Hypothalamus (tissue), 51 donors: ENCODE results near the gene PTPRN2.
"Not testable (repeated sequence)": the region's sequence is repeated elsewhere in the genome, so short reads cannot be mapped to it uniquely, and the experiment has no call there.

Experiments
- DNase-seq, 51 donors: peaks; one replicate each; lab custom pipeline; 2025; lab: John Stamatoyannopoulos, UW

PTPRN2 gene

DNA sequence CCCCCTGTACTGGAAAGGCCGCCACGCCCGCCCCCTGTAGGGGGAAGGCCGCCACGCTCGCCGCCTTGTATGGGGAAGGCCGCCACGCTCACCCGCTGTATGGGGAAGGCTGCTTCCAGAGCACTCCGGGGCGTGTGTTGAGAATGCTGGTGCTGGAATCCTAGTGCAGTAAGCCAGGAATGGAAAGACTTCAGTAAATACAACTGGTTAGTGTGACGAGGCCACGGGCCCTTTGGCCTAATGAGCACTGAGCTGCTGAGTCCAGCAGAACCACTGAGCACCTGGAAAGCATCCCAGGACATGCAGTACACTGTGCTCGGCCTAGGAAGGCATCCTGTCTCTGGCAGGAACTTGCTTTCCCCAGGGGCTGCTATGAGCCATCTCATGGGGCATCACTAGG is 398.9 kb downstream of the PTPRN2 start:
- DNase-seq = no peak

DNA sequence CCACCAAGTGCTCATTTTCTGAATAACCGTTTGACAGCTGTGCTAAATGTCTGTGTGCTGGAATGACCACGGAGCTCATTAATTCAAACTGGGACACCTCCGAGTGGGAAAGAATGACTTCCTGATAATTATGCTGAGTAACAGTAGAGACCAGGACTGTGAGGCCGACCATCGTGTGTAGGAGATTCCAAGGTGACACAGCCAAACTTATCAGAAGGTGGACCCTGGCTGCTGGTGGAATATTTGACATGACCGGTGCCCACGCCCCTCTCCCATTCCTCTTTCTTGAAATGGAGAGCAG is 400.0 kb downstream of the PTPRN2 start:
- DNase-seq = no peak

DNA sequence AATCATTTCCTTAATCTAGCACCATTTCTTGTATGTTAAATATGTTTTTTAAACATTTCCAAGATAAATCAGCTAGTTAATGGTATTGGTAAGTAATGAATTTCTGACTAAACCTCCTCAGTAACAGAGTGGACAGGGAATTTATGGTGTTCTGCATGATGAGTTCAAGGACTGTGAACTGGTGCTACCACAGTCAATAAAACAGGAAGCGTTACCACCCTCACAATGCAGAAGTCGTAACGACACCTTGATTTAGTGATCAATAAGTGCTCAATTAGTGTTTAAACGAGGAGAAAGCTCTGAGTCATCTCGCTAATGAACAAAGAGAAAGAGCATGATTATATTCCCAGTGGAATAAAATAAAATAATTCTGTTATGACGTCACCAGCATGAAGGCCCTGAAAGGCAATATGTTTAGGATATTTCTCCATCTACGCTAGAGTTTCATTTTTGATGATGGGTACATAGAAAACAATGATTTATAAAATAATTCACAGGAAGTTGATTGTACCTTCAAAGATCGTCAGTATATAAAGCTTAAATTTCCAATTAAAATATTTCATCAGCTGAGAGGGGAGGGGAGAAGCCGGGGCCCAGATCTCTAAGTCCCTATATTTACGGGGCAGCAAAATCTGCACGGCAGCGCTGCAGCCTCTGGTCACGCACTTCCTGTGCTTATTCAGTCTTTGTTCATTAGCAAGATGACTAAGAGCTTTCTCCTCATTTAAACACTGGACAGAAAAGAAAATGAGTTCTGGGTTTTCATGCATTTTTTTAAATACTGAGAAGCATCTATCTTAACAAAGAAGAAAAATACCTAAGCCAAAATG is 400.5 kb downstream of the PTPRN2 start:
- DNase-seq = peak in 1 of 51 donors; percentile 21

DNA sequence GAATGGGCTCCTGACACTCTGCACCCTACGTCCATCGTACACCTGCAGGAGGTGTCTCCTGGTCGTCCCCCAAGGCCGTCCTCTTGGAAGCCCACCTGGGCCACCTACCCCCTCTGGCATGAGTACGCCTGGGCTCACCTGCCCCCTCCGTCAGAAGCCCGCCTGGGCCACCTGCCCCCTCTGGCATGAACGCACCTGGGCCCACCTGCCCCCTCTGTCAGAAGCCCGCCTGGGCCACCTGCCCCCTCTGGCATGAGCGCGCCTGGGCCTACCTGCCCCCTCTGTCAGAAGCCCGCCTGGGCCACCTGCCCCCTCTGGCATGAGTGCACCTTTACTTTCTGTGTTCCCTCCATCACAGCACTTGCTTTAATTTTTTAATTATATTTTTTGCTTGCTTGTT is 401.2 kb downstream of the PTPRN2 start:
- no peak for DNase-seq

DNA sequence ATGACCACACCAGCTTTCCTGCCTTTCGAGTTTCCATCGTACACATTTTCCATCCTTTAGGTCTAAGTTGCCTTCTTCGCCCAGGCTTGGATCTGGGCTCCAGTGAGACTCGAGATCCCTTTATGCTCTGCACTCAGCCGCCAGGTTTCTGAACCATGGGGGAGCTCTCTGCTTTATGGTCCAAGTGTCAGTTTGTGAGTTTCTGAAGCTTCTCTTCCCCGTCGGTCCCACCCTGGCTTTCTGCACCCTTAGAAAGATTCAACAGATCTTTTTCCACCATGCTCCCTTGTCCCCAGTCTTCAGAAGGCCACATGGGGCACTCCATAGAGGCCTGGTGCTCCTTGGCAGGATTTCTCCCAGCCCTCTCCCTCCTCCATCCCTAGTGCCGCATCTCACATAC is 402.0 kb downstream of the PTPRN2 start:
- DNase-seq = no peak

DNA sequence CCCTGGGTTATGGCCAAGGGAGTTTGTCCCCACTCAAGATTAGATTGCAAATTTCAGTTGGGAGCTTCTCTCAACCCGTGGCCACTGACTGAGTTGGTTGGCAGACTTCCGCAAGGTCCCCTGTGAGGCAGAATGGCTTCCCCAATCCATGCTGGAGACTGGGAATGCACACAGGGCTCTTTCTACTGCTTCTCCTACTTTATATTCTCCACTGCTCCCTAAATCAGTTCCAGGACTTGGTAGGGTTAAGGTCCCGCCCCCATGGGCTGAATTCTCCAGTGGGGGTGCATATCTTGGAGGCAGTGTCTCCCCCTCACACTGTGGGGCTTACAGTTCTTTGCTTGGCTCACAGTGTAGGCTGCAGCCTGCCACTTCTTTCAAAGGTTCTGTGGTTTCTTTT is 404.2 kb downstream of the PTPRN2 start:
- no peak for DNase-seq

DNA sequence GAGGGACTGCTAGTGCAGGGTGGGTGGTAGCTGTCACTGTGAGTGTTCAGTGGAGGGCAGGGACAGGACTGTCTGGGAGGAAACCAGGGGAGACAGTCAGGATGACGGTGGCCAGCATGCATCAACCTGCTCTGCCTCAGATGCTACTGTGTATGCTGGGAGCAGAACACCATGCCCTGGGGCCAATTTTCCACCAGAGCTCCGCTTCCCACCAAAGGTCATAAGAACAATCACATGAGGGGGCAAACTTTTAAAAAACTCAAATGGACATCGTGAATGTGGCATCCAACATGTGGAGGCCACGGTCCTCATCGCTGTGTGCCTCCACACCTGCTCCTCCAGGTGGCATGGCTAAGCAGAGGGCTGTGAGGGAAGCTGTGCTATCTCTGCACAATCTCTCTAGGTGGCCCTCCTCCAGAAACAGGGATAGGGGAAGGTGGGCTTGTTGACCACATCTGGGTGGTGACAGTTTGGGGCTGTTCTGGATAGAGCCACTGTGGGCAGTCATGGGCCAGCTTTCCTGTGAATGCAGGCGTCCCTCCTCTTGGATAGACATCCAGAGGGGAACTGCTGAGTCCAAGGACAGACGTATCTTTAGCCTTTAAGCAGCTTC is 411.0 kb downstream of the PTPRN2 start:
- no peak for DNase-seq

DNA sequence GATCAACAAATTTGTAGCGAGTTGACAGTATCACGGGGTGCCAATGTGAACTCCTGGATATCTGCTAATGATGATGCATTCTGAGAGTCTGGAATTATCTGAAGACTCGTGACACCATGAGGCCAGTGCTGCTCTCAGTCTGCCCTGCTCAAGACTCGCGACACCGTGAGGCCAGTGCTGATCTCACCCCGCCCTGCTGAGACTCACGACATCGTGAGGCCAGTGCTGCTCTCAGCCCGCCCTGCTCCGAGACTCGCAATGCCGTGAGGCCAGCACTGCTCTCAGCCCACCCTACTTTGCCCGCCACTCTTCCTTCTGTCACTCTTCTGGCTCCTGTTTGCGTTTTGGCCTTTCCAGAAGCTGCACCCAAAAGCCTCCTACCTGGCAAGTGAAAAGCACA is 411.8 kb downstream of the PTPRN2 start:
- no peak for DNase-seq

DNA sequence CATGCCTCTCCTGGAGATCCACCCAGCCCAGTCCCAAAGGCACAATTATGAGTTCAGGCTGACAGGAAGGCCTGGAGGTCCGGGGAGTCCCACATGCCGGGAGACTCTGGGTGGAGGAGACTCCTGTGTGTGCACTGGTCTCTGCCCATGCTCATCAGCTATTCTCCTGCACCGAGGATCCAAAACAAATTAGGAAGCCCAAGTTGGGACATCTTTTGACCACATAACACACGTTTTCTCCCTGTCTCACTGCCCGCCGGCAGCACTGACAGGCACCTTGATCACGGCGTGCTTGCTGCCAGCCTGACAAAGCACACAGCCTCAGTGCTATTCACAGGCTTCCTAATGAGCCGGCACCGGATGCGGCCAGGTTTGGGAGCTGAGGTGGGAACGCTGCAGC is 412.7 kb downstream of the PTPRN2 start:
- DNase-seq = no peak

DNA sequence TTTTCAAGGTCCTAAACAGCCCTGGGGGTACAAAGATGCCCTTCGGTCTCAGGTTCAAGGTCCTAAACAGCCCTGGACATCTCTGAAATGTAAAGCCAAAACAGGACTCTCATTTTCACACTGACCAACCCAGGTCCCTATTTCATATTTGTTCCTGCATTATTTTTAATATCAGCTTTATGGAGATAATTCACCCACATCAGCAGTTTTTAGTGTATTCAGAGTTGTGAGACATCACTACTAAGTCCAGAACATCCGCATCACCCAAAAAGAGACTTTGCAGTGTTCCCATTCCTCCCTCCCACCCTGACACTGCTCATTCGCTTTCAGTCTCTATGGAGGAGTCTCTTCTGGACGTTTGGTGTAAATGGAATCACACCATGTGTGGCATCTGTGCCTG is 420.2 kb downstream of the PTPRN2 start:
- DNase-seq = no peak

DNA sequence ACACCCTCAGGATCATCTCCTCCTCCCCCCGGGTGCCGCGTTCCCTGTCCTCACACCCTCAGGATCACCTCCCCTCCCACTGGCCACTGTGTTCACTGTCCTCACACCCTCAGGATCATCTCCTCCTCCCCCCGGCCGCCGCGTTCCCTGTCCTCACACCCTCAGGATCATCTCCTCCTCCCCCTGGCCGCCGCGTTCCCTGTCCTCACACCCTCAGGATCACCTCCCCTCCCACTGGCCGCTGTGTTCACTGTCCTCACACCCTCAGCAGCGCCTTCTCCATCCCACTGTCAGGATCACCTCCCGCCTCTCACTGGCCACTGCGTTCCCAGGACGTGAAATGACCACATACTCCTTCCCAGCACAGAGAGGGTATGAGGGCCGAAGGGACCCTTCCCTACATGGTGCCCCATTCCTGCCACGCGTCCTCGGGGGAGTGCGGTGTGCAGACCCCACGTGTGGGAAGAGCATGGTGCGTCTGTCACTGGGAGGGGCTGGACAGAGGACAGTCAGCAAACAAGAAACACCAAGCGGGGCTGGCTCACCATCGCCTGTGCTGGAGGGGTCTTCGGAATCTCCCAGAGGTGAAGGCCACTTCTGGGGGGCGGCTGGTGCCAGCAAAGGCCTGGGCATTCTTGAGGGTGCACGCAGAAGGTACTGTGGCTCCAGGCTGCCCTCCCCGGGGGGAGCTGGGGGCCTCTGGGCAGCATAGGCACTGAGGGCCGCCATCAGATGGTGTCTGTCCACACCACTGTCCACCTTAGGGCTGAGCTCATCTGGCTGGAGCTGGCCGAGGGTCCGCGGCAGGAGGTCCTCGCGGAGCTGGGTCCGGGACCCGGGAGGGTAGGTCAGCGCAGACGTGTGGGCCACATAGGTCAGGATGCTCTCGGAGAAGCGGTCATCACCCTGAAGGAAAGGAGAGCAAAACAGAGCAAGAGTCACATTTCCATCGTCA is 421.0 kb downstream of the PTPRN2 start:
- DNase-seq = peak in 2 of 51 donors; percentile 5 to 15

DNA sequence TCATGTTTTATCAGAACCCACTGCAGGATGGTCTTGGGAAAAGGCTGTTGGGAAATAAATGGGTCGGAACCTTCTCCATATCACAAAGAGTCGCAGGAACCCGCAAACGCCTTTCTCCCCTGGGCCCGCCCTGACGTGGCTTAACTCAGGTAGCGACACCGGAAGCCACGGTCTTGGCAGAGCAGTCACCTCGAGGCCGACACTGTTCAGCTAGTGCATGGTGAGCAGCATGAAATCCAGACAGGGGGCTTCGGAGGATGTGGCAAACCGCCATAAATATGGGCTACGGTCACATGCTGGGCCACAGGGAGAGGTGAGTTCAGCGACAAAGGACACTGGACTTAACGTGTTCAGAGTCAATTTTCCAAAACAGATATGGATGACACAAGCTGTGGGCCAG is 421.9 kb downstream of the PTPRN2 start:
- no peak for DNase-seq

DNA sequence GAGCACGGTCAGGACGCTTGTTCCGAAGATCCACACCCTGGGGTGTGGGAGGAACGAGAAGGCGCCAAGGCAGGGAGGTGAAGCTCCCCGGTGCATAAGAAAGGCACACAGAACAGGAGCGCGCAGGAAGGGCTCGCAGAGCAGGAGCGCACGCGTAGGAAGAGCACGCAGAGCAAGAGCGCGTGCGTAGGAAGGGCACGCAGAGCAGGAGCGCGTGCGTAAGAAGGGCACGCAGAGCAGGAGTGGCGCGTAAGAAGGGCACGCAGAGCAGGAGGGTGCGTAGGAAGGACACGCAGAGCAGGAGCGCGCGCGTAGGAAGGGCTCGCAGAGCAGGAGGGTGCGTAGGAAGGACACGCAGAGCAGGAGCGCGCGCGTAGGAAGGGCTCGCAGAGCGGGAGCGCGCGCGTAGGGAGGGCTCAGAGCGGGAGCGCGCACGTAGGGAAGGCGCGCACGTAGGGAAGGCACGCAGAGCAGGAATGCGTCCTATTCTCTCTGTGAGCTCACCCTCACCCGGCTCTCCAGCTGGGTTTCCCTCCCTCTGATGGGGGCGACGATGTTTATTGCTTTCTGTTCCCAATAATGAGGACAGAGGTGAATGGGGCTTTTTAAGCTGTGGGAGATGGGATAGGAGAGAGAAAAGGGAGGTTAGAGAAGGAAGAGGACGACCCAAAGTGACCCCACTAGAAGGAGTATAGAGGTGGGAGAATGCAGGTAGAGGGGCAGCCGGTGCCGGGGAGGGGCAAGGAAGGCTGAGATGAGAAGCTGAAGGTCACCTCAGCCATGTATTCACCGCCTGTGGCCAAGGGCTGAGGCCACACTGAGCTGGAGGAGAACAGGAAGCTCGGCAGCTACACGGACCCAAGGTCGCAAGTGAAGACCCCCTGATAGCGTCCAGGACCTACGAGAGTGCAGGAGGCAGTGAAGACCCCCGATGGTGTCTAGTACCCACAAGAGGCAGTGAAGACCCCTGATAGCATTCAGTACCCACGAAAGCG is 423.2 kb downstream of the PTPRN2 start:
- no peak for DNase-seq

DNA sequence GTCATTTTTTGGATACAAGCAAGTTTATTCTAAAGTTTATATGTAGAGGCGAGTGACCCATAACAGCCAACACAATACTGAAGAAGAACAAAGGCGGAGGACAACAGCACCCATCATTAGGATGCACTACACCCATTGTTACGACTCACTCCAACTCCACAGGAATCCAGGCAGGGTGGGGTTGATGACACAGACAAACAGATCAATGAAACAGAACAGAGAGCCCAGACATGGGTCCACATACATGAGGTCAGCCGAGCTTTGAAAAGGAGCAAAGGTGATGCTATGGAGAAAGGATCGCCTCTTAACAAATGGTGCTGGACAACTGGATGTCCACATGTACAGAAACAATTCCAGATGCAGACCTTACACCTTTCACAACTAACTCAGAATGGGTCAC is 426.4 kb downstream of the PTPRN2 start:
- no peak for DNase-seq

DNA sequence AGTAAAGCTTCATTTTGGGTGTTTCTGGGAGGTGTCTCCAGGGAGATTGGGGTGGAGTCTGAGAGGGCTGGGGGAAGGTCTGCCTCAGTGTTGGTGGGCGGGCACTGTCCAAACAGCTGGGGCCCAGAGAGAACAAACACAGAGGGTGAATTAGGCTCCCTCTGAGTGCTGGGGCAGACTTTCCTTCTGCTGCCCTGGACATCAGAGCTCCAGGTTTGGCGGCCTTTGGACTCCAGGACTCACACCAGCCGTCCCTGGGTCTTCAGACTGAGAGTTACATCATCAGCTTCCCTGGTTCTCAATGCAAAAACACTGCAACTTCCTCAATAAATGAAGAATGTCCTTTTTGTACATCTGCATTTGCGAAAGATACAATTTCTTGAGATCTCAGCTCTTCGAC is 427.4 kb downstream of the PTPRN2 start:
- no peak for DNase-seq

DNA sequence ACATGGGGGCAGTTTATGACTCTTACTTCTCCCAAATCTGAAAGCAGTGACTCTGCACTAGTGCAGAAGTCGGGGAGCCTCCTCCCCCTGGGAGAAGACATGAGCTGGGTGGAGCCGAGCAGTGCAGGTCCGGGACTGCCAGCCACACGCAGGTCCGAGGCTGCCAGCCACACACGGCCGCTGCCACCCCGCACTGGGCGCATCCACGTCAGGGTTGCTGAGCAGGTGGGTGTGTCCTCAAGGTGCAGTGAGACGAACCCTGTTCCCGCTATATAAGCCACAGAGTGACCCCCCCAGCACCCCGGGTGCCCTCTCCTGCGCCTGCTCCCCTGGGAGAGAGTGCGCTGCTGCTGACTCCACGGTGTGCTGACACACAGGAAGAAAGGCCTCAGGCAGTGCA is 430.2 kb downstream of the PTPRN2 start:
- DNase-seq = peak in 1 of 51 donors; percentile 40

DNA sequence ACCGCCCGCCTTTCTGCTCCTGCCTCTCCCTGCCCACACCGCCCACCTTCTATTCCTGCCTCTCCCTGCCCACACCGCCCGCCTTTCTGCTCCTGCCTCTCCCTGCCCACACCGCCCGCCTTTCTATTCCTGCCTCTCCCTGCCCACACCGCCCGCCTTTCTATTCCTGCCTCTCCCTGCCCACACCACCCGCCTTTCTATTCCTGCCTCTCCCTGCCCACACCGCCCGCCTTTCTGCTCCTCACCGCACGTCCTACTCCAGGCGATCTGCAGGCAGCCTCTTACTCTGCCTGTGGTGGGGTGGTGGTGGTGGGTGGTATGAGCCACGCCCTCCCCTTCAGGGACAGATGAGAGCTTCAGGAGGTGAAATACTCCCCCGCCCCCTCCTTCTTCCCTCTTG is 436.4 kb downstream of the PTPRN2 start:
- not testable (repeated sequence) for DNase-seq

DNA sequence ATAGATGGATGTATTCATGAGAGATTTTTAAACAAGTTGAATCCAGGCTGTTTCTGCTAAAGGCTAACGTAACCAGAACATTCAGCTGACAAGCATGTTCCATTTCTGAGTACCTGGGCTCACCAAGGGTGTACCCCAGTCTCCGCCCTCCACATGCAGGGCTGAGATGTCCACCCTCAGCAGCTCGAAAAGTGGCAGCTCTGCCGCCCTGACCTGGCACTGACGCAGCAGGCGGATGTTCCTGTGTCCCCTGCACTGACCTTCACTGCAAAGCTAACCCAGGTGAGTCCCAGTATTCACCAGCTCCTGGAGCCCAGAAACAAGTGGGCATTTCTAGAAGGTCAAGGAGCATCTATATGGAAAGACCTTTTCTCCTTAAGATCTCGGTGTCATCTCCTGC is 437.4 kb downstream of the PTPRN2 start:
- no peak for DNase-seq

DNA sequence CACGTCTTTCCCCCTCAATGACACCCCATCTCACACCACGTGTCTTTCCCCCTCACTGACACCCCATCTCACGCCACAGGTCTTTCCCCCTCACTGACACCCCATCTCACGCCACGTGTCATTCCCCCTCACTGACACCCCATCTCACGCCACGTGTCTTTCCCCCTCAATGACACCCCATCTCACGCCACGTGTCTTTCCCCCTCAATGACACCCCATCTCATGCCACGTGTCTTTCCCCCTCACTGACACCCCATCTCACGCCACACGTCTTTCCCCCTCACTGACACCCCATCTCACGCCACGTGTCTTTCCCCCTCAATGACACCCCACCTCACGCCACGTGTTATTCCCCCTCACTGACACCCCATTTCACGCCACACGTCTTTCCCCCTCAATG is 440.2 kb downstream of the PTPRN2 start:
- DNase-seq = not testable (repeated sequence)

DNA sequence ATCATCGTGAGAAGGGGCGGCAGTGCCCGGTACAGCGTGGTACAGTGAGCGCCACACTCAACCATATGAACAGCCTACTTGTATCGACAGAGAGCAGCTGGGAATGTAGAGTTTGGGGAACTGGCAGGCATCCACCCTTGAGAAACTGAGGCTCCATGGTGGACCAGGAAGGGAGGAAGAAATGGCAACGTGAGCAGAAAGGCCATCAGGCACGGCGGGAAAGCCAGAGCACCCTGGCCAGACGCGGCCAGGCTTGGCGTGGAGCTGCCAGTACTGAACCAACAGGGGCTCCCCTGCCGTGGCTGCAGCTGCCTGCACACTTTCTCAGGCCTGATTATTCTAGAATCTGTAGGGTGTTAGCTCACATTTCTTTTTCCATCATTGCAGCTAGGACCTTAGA is 442.3 kb downstream of the PTPRN2 start:
- DNase-seq = no peak
